Mucosa of rectum (tissue), 2 donors: ENCODE data around the gene PDSS2.

Source experiments
- H3K27ac ChIP-seq, 2 donors: one replicate each; pipeline ENCODE4 v1.7.0; 2013; ENCODE audit warnings: inconsistent platforms in 2 of 2, low read depth in 2 of 2, low read length in 2 of 2
- H3K27me3 ChIP-seq, 2 donors: one replicate each; pipeline ENCODE4 v1.7.0; 2013; ENCODE audit warnings: low read length in 2 of 2; ENCODE audit not compliant: control insufficient read depth in 2 of 2, insufficient read depth in 2 of 2
- H3K36me3 ChIP-seq, 2 donors: one replicate each; pipeline ENCODE4 v1.7.0; 2013; ENCODE audit warnings: low read length in 2 of 2; ENCODE audit not compliant: control insufficient read depth in 2 of 2, insufficient read depth in 2 of 2
- H3K4me1 ChIP-seq, 2 donors: one replicate each; pipeline ENCODE4 v1.7.0; 2013; ENCODE audit warnings: low read length in 2 of 2, mild to moderate bottlenecking in 1 of 2; ENCODE audit not compliant: control insufficient read depth in 2 of 2, insufficient read depth in 2 of 2
- H3K4me3 ChIP-seq, 2 donors: one replicate each; pipeline ENCODE4 v1.7.0; 2013; ENCODE audit warnings: low read length in 2 of 2
- H3K9ac ChIP-seq, 2 donors: one replicate each; pipeline ENCODE4 v1.7.0; 2013; ENCODE audit warnings: low read length in 2 of 2, low read depth in 1 of 2, mild to moderate bottlenecking in 1 of 2
- H3K9me3 ChIP-seq, 2 donors: one replicate each; pipeline ENCODE4 v1.7.0; 2013; ENCODE audit warnings: low read length in 2 of 2; ENCODE audit not compliant: control insufficient read depth in 2 of 2
- donor health status: healthy.
- donor health status: Normal muscosa, but diverticular disease.

Gene PDSS2

GRCh38 chr6:107132330-107132954, 326.9 kb downstream of the PDSS2 start:
- H3K9ac ChIP-seq, result no peak overlapping the region
- H3K27me3 ChIP-seq, result no peaks in the 10 kb centered on the region
- peaks cover 2 to 6% of the 10 kb centered on the region in 2 donors for H3K4me1 ChIP-seq
- no peak overlapping the region for H3K27ac ChIP-seq
- H3K9me3 ChIP-seq, result no peaks in the 10 kb centered on the region
- no peak overlapping the region for H3K4me3 ChIP-seq
- H3K36me3 ChIP-seq, result no peaks in the 10 kb centered on the region

- Histone ChIP-seq H3K27ac (no peak overlapping the region), H3K36me3 (no peaks in the 10 kb centered on the region), H3K4me1 (peaks cover 5 to 12% of the 10 kb centered on the region in 2 donors), H3K9ac (no peak overlapping the region), H3K4me3 (no peak overlapping the region), H3K9me3 (no peaks in the 10 kb centered on the region), H3K27me3 (no peaks in the 10 kb centered on the region)
These were observed 329.9 kb downstream of the PDSS2 start for GRCh38 chr6:107129370-107129925.

GRCh38 chr6:107128577-107128976, 330.8 kb downstream of the PDSS2 start:
- H3K9me3 ChIP-seq, result no peaks in the 10 kb centered on the region
- H3K36me3 ChIP-seq, result no peaks in the 10 kb centered on the region
- peaks cover 5 to 12% of the 10 kb centered on the region in 2 donors for H3K4me1 ChIP-seq
- no peak overlapping the region for H3K9ac ChIP-seq
- H3K27me3 ChIP-seq, result no peaks in the 10 kb centered on the region
- no peak overlapping the region for H3K4me3 ChIP-seq
- no peak overlapping the region for H3K27ac ChIP-seq

- no peaks in the 10 kb centered on the region for H3K9me3 ChIP-seq
These were observed 331.2 kb downstream of the PDSS2 start for GRCh38 chr6:107128175-107128574.

DNA sequence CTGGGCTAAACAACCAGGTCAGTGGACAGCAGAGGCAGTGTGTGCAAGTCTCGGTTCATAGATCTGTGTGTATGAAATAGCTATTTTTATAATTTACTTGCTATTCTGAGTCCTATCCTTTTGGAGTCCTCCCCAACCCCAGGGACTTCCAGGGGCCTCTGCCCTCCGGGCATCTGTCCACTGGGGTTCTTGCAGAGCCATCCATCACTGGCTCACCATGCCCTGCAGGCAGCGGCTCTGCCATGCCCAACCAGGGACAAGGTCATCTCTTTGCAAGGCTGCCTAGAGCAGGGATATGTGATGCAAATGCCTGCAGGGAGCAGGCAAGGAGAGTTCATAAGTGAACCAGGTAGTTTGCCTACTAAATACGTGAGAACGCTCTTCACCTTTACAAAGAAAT, 333.6 kb downstream of the PDSS2 start:
- no peak overlapping the region for H3K27ac ChIP-seq
- no peak overlapping the region for H3K4me3 ChIP-seq
- H3K9ac ChIP-seq, result no peak overlapping the region
- no peaks in the 10 kb centered on the region for H3K36me3 ChIP-seq
- H3K9me3 ChIP-seq, result no peaks in the 10 kb centered on the region
- H3K27me3 ChIP-seq, result no peaks in the 10 kb centered on the region
- H3K4me1 ChIP-seq, result peaks cover 5 to 12% of the 10 kb centered on the region in 2 donors

More at GRCh38 chr6:107128175-107128574, 331.2 kb downstream of the PDSS2 start:
- Histone ChIP-seq H3K27me3 (no peaks in the 10 kb centered on the region), H3K36me3 (no peaks in the 10 kb centered on the region), H3K9ac (no peak overlapping the region), H3K4me3 (no peak overlapping the region), H3K4me1 (peaks cover 5 to 12% of the 10 kb centered on the region in 2 donors), H3K27ac (no peak overlapping the region)

DNA sequence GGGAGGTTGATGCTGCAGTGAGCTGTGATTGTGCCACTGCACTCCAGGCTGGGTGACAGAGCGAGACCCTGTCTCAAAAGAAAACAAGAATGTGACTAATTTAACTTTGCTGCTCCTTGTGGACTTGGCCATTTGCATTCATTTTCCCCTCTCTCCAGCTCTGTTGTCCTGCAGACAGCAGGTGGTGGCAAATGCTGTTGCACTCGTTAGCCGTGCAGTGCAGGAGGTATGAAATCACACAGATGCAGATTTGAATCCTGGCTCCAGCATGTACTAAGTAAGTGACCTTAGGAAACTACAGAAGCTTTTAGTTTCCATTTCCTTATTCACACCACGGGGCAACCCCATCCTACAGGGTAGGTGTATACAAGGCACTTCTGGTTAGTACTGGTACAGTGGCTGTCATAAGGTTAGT, 334.4 kb downstream of the PDSS2 start:
- H3K9ac ChIP-seq, result no peak overlapping the region
- H3K27ac ChIP-seq, result no peak overlapping the region
- H3K4me1 ChIP-seq, result peaks cover 5 to 12% of the 10 kb centered on the region in 2 donors
- no peaks in the 10 kb centered on the region for H3K27me3 ChIP-seq
- H3K4me3 ChIP-seq, result no peak overlapping the region
- H3K36me3 ChIP-seq, result no peaks in the 10 kb centered on the region
- H3K9me3 ChIP-seq, result no peaks in the 10 kb centered on the region

DNA sequence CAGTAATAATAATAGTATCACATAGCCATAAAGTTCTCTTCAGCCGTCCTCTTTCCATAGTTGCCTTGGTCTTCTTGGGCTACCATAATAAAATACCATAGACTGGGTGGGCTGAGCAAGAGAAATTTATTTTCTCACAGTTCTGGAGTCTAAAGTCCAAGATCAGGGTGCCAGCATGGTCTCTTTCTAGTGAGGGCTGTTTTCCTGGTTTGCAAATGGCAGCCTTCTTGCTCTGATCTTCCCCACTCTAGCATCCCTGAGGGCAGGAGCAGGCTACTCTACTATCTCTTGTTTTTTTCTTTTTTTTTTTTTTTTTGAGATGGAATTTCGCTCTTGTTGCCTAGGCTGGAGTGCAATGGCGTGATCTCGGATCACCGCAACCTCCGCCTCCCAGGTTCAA, 335.9 kb downstream of the PDSS2 start:
- Histone ChIP-seq H3K36me3 (no peaks in the 10 kb centered on the region), H3K9me3 (no peaks in the 10 kb centered on the region), H3K27me3 (no peaks in the 10 kb centered on the region)

GRCh38 chr6:107122748-107123147, 336.6 kb downstream of the PDSS2 start:
- no peak overlapping the region for H3K27ac ChIP-seq
- no peaks in the 10 kb centered on the region for H3K36me3 ChIP-seq
- H3K4me3 ChIP-seq, result no peak overlapping the region
- no peaks in the 10 kb centered on the region for H3K27me3 ChIP-seq
- no peak overlapping the region for H3K9ac ChIP-seq
- H3K4me1 ChIP-seq, result peaks cover 2 to 5% of the 10 kb centered on the region in 2 donors
- no peaks in the 10 kb centered on the region for H3K9me3 ChIP-seq

More for the DNA sequence above, 335.9 kb downstream of the PDSS2 start:
- H3K27ac ChIP-seq, result no peak overlapping the region
- no peak overlapping the region for H3K9ac ChIP-seq
- H3K4me3 ChIP-seq, result no peak overlapping the region
- H3K4me1 ChIP-seq, result peaks cover 2 to 5% of the 10 kb centered on the region in 2 donors

DNA sequence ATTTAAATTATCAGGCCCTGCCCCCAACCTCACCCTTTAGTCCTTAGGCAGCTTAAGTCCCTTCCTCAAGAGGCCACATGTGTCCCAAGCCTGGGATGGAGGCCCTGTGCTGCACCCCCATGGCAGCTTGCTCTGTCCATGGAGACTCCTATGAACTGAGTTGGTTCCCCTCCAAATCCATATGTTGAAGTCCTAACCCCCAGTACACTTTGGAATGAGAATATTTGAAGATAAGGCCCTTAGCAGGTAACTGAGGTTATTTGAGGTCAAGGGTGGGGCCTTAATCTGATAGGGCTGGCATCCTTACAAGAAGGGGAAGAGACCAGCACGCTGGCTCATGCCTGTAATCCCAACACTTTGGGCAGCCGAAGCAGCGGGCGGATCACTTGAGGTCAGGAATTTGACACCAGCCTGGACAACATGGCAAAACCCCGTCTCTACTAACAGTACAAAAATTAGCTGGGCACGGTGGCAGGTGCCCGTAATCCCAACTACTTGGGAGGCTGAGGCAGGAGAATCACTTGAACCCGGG, 337.3 kb downstream of the PDSS2 start:
- Histone ChIP-seq H3K27me3 (no peaks in the 10 kb centered on the region), H3K4me1 (peaks cover 2 to 5% of the 10 kb centered on the region in 2 donors), H3K4me3 (no peak overlapping the region), H3K36me3 (no peaks in the 10 kb centered on the region), H3K9ac (no peak overlapping the region), H3K9me3 (no peaks in the 10 kb centered on the region), H3K27ac (no peak overlapping the region)

- Histone ChIP-seq H3K9ac (no peak overlapping the region), H3K27ac (no peak overlapping the region), H3K27me3 (no peaks in the 10 kb centered on the region), H3K9me3 (no peaks in the 10 kb centered on the region), H3K4me1 (peaks cover 7 to 9% of the 10 kb centered on the region in 2 donors), H3K36me3 (no peaks in the 10 kb centered on the region), H3K4me3 (no peak overlapping the region)
These were observed 338.1 kb downstream of the PDSS2 start for GRCh38 chr6:107121266-107121665.
